GM21423 (cell line): ENCODE measurements around the gene KDF1.
"Not testable (repeated sequence)": the region's sequence is repeated elsewhere in the genome, so short reads cannot be mapped to it uniquely, and the experiment has no call there.

Experiments used
- ATAC-seq: cut with Tn5 transposase; IDR thresholded peaks from one replicate; pipeline ENCODE4 v1.9.1; 2021; ENCODE audit warnings: mild to moderate bottlenecking, moderate library complexity; ENCODE audit not compliant: unreplicated experiment

Gene KDF1

DNA sequence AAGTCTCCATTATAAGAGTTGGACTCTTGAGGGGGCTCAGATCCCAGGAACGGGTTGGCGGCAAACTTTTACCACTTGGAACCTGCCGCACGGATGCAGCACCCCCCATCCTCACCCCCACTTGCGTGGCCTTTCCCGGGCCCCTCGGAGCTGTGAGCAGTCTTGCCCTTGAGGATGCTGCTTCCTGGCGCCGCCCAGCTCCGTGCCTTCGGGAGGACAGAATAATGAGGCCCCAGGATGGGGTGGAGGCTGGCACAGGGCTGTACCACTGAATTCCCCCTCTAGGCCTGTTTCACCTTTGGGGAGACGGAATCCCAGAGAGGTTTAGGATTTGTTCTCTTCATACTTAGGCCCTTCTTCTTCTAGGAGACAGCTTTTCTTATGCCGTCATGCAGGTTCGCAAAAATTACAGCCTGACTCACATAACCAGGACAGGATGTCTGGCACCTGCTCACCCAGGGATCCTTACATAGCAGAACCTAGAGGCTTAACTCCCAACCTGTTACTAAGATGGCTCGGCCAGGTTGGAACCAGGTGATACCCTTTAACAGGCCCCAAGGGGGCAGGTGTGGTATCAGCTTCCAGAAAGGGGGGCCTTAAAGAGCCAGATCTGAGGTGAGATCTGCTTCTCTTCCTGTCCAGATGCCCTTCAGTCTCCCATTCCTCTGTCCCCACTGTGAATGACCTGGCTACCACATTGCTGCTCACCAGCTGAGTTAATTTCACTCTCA lies 34.7 kb upstream of the KDF1 start:
- ATAC-seq: no peak

DNA sequence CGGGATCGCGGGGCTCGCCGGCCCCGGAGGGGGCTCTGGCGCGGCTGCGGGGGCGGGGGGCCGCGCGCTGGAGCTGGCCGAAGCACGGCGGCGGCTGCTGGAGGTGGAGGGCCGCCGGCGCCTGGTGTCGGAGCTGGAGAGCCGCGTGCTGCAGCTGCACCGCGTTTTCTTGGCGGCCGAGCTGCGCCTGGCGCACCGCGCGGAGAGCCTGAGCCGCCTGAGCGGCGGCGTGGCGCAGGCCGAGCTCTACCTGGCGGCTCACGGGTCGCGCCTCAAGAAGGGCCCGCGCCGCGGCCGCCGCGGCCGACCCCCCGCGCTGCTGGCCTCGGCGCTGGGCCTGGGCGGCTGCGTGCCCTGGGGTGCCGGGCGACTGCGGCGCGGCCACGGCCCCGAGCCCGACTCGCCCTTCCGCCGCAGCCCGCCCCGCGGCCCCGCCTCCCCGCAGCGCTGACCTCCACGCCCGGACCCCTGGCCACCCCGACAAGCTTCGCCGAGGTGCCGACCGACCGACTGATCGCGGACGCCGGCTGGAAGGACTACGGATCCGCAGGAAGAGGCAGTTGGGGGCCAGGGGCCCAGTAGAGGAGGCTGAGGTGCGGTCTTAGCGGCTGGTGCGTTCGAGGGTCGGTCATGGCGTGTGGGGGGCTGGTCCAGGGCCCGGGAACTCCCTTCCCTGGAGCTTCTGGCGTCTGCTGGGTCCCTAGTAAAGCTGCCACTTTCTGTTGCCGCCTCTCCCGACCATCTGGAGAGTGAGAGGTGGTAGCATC lies 33.9 kb upstream of the KDF1 start:
- ATAC-seq: no peak

DNA sequence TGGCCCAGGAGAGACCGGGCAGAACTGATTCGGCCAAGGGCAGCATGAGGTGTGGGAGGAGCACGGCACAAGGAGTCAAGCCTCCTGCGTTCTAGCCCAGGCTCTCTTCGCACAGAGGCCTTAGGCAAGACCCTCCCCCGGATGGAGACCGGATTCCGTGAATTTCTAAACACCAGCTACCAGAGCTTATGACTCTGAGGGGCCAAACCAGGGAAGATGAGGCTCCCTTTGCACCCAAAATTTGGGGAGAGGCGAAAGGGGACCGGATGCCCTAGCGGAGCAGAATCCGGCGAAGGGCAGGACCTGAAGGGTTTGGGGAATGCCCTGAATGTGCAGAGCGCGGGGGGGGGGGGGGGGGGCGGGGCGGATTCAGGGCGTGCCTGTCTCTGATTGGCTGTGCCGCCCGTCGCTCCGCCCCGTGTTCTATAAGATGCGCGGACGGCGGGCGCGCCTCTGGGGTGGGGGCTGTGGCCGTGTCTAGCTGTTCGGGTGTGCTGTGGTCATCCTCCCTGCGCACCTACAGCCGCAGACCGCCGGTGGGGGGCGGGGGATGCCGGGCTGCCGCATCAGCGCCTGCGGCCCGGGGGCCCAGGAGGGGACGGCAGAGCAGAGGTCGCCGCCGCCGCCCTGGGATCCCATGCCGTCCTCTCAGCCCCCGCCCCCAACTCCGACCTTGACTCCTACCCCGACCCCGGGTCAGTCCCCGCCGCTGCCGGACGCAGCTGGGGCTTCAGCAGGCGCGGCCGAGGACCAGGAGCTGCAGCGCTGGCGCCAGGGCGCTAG lies 33.2 kb upstream of the KDF1 start, which contains the start of gene TRNP1:
TRNP1 (plus strand) TSS at position 456 of the 783 bp plus-strand sequence; CDS start at position 551, 95 bp downstream.
- no peak for ATAC-seq

DNA sequence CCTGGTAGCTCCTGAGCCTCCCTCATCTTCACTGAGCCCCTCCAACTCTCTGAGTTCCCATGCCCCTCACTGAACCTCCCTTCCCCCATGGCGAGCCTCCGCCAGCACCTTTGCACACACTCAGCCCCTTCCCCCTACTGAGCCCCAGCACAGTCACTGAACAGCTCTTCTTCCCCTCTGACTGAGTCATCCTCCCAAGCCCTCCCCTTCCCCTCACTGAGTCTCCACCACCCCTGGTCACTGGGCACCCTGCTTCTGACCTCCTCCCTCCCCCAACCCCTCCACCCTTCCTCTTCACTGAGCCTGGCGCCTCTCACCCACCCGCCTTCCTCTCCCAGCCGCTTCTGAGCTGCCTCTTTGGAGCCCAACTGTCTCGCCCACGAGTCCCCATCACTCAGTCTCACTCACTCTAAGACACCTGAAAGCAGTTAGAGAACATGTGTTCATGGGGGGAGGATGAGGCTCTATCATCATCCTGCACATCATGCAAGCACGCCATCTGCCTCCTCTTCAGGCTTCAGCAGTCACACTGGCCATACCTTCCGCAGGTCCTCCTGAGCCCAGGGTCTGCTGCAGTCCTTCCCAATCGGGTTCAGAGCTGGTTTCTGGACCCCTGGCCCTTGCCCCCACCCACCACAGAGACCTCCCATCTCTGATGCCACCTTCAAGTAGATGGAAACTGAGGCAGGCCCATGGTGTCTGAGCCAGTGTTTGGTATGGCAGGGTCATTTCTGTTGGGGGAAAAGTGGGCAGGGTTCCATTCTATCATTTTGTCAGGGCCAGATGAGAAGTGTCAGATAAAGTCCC lies 31.2 kb upstream of the KDF1 start:
- ATAC-seq: no peak

DNA sequence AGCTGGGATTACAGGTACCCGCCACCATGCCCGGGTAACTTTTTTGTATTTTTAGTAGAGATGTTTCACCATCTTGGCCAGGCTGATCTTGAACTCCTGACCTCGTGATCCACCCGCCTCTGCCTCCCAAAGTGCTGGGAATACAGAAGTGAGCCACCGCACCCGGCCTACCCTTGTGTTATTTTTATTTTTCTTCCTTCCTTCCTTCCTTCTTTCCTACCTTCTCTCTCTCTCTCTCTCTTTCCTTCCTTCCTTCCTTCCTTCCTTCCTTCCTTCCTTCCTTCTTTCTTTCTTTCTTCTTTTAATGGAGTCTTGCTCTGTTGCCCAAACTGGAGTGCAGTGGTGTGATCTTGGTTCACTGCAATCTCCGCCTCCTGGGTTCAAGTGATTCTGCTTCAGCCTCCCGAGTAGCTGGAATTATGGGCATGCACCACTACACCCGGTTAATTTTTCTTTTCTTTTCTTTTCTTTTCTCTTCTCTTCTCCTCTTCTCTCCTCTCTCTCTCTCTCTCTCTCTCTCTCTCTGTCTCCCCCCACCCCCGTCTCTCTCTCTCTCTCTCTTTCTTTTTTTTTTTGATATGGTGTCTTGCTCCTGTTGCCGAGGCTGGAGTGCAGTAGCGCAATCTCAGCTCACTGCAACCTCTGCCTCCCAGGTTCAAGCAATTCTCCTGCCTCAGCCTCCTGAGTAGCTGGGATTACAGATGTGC lies 29.3 kb upstream of the KDF1 start:
- not testable (repeated sequence) for ATAC-seq

DNA sequence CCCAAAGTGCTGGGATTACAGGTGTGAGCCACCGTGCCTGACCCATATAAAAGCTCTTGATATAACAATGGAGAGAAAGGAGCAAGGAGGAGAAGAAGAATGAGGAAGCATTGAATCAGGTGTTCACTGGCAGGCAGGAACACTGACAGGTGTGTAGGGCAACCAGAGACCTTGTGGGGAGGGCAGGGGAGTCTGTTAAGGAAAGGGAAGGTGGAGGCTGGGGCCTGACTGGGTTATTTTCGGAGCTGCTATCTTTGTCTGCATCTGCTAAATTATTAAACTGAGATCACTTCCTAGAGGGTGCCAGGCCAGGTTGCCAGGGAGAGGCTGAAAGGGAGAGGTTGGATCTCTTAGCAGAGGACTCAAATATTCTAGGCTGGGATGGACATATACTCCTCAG lies 26.4 kb upstream of the KDF1 start:
- no peak for ATAC-seq

DNA sequence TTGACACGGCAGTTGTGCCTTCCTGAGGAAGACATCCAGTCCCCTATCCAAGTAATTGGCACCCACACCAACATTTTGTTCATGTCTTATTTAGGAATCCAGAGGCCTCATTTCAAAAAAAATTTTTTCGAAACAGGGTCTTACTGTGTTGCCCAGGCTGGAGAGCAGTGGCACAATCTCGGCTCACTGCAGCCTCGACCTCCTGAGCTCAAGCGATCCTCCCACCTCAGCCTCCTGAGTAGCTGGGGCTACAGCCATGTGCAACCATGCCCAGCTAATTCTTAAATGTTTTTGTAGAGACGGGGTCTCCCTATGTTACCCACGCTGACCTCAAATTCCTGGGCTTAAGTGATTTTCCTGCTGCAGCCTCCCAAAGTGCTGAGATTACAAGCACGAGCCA lies 24.0 kb upstream of the KDF1 start:
- ATAC-seq: no peak

DNA sequence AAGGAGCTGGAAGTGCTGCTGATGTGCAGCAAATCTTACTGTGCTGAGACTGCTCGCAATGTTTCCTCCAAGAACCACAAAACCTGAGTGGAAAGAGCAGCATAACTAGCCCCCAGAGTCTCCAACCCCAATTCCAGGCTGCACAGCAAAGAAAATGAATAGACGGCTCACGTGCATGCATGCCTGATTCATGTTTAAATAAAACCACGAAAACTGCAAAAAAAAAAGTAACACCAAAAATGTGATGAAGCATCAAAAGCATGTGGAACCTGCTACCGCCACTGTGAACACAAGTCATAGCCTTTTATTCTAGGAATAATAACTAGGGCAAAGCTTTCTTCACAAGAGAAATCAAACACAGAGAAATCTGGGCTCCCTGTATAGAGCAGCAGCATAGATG lies 23.6 kb upstream of the KDF1 start:
- ATAC-seq: no peak

DNA sequence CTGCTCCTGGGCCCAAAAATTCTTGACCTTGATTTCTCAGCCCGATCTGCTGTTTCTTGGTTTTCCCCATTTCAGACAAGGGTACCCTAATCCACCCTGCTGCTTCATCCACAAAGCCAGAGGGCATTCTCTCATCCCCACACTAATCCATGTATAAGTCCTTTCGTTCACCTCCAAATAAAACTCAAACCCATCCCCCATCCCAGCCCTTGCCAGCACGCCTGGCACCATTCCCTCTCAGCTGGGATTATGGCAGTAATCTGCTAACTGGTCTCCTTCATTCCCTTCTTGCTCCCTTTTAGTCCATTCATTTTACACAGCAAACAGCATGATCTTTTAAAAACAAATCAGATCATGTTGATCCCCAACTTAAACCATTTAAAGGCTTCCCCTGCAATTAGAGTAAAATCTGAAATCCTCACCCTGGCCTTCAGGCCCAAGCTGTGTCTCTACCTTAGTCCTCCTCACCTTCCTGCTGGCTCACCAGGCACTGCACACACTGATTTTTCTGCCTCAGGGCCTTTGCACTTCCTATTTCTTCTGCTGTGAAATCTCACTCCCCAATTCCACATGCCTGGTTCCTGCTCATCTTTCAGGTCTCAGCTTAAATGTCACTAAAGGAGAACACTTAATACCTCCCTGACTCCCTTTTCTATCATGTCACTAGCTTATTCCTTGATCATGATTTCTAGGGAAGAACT lies 21.0 kb upstream of the KDF1 start:
- ATAC-seq: no peak

DNA sequence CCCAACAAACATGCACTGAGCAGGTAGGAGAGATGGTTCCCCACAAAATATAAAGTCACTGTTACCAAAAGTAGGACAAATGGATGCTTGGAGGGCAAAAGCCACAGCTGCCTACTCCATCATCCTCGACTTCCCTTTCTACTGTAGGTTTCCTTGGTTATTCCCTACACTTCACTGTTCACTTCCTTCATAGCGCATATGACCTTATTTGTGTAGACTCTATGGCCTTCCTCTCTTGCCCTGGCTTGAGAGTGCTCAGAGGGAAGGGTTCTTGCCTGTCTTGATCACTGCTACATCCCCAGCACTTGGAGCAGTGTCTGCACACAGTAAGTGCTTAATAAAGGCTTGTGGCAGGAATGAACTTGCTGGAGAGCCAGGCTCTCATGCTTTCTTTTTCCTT lies 18.6 kb upstream of the KDF1 start:
- no peak for ATAC-seq

DNA sequence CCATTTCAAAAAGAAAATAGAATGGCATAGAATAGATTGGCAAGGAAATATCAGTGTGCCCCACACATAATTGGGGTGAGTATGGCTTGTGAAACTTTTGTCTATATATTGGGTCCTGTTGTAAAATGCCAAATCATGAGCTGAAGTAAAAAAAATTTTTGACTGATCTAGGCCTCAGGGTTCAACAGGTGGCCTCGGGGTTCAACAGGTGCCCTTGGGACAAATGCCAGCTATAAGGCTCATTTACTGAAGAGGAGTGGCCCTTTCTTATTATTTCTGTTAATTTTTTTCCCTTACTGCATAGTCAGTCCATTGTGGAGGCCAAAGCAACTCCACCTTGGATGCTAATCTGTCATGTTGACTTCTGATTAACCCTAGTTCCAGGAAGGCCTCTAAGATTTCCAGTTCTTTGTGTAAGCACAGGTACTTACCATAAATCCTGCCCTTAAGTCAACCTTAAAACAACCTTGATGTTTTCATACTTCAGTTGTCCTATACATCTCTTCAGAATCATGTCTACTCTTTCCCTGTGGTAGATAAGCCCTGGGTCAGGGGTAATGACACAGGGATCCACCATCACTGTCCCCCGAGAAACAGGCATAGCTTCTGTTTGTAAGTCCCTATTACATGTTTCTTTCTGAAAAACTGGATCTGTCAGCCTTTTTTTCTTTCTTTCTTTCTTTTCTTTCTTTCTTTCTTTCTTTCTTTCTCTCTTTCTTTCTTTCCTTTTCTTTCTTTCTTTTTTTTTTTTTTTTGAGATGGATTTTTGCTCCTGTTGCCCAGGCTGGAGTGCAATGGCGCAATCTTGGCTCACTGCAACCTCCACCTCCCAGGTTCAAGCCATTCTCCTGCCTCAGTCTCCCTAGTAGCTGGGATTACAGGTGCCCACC lies 16.6 kb upstream of the KDF1 start:
- ATAC-seq: no peak

DNA sequence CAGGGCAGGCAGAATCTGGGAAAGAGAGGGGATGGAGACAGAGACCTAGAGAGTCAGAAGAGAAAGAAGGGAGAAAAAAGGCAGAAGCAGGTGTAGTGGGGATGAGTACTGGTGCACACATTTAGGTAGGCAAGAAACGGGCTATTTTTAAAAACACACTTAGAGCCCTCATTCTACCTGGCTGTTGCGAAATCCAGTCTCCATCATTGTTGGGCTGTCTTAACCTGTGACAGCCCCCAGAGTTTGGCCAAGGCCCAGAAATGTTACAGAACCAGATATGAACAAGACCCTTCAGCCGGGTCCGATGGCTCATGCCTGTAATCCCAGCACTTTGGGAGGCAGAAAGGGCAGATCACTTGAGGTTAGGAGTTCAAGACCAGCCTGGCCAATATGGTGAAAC lies 12.6 kb upstream of the KDF1 start:
- ATAC-seq: no peak

DNA sequence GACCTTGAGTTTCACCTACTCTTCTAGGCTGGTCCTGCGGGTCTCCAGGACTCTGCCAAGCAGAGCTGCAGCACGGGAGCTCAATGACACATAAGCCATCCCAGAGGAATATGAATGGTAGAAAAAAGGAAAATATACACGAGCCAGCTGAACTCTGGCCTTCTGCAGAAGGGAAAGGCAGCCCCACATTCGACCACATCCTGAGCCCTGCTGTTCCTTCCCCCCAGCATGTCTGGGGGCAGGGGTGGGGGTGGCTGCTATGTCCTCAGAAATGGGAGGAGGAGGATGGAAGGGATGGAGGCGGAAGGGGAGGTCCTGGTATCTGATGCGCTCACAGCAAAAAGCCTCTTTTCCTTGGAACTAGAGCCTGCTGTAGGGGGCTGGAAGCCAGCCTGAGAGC lies 12.1 kb upstream of the KDF1 start:
- ATAC-seq: no peak

DNA sequence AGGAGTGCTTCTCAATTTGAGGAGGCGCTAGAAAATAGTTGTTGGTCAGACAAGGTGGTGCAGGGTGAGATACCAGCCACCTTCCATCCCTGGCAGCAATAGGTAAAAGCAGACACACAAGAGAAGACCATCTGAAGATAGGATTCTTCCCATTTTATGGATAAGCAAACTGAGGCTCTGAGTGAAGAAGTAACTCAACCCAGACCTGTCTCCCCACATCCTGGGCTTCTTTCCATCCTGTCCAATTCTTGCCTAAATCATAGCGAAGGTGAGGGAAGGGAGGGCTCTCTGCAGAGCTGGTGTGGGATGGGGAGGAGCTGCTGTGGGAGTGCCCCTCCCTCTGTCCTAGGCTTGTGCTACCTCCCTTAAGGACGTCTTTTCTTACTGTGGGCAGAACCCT lies 11.3 kb upstream of the KDF1 start:
- no peak for ATAC-seq

DNA sequence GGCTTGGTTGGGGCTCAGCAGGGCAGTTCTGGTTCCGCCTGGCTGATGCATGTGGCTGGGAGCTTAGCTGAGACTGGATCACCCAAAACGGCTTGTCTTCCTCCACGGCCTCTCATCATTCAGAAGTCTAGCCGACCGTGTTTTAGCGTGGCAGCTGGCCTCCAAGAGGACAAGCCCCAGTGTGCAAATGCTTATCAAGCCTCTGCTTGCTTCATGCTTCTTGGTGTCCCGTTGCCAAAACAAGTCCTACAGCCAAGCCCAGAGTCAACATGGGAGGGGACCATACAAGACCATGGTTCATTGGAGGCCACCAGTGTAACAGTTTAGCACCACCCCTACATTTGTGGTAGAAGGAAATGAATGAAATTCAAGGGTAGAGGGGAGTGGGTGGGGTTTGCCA lies 10.5 kb upstream of the KDF1 start:
- no peak for ATAC-seq

DNA sequence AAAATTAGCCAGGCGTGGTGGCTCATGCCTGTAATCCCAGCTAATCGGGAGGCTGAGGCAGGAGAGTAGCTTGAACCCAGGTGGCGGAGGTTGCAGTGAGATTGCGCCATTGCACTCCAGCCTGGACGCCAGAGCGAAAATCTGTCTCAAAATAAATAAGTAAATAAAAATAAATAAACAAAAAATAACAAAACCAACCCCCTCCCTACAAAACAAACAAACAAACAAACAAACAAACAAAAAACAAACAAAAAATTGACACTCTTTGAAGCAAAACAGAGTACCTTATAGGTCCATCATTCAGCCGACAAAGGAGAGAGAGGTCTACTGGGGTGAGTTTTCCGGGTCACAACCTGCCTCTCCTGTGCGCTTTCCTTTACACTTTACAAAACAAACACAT lies 5.4 kb upstream of the KDF1 start:
- ATAC-seq: no peak

DNA sequence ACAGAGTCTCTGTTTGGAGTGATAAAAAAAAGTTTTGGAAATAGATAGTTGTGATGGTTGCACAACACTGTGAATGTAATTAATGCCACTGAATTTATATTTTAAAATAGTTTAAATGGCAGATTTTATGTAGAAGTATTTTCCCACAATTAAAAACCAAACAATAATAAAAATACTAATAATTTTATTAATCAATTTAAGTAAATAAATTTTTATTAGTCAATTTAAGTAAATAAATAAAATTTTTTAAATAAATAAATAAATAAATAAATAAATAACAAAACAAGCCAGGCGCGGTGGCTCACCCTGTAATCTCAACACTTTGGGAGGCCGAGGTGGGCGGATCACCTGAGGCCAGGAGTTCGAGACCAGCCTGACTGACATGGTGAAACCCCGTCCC lies 4.9 kb upstream of the KDF1 start:
- ATAC-seq: no peak

DNA sequence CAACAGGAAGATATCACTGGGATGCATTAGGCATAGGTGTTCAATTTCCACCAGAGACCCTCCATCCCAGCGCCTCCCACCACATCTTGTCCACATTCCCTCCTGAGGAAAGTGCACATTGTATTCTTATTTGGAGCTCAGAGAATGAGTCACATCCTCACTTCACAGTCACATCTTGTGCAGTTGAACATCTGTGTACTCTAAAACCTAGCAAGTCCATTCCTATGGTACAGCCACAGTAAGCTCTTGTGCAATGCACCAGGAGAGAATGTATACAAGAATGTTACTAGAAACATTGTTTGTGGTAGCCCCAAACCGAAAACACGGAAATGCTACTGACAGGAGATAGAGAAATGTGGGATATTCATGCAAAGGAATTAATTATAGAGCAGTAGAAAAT lies 1.6 kb upstream of the KDF1 start:
- no peak for ATAC-seq

DNA sequence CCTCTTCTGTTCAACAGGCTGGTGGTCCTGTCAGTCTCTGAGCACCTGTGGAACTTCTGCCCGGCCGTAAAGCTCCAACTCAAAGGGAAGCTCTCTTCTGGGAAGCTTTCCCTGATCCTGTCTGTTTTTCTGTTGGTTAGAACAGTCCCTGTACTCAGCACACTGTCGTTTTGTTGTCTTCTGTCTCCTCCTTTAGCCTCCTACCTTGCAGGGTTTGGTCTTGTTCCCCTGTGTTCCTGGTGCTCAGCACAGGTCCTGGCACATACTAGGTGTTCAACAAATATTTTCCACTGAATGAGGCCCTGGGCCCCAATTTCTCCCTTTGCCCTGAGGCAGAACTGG lies 328 bp upstream of the KDF1 start:
- ATAC-seq: no peak
